H1 (cell line): ENCODE results near the gene TEF.

Experiments
- CREB1 ChIP-seq: IDR thresholded peaks from 2 replicates; pipeline ENCODE4 v1.6.1; 2012; ENCODE audit warnings: inconsistent platforms
- EP300 ChIP-seq, 2 experiments: IDR thresholded peaks; 1 replicate in 1 of 2; 2 replicates in 1 of 2; pipeline ENCODE4 v1.6.1; 2011 to 2012; ENCODE audit warnings: low read depth in 2 of 2, low read length in 2 of 2, mild to moderate bottlenecking in 2 of 2, borderline replicate concordance in 1 of 2, inconsistent platforms in 1 of 2, moderate library complexity in 1 of 2
- POLR2A ChIP-seq, 2 experiments: IDR thresholded peaks; 1 replicate in 1 of 2; 2 replicates in 1 of 2; pipeline ENCODE4 v1.6.1; 2011; ENCODE audit warnings: low read depth in 2 of 2, low read length in 2 of 2, mild to moderate bottlenecking in 2 of 2; ENCODE audit errors: control extremely low read depth in 1 of 2
- POLR2AphosphoS5 ChIP-seq: IDR thresholded peaks from 2 replicates; pipeline ENCODE4 v1.6.1; 2011; ENCODE audit warnings: low read depth, low read length
- SIN3A ChIP-seq, 2 experiments: IDR thresholded peaks in 1 of 2; conservative IDR thresholded peaks in 1 of 2; 2 replicates each; pipeline ENCODE4 v1.6.1; 2011 to 2012; ENCODE audit warnings: low read length in 2 of 2, improper control_type of control experiment in 1 of 2, low read depth in 1 of 2, mild to moderate bottlenecking in 1 of 2
- YY1 ChIP-seq: IDR thresholded peaks from 2 replicates; pipeline ENCODE4 v1.6.1; 2011; ENCODE audit warnings: low read depth, mild to moderate bottlenecking, low read length
- TF ChIP-seq, protein P1 (sequence below), 3 experiments: IDR thresholded peaks; 1 replicate in 2 of 3; 2 replicates in 1 of 3; pipeline versions ENCODE4 v1.5.1 to v1.6.1; 2011; ENCODE audit warnings: low read length in 3 of 3, mild to moderate bottlenecking in 3 of 3, inconsistent platforms in 2 of 3, low read depth in 1 of 3, moderate library complexity in 1 of 3; ENCODE audit not compliant: insufficient read depth in 1 of 3; ENCODE audit errors: control extremely low read depth in 1 of 3
- TF ChIP-seq, protein P2 (sequence below): IDR thresholded peaks from 2 replicates; pipeline ENCODE4 v1.6.1; 2011; ENCODE audit warnings: low read length, improper control_type of control experiment

DNA sequence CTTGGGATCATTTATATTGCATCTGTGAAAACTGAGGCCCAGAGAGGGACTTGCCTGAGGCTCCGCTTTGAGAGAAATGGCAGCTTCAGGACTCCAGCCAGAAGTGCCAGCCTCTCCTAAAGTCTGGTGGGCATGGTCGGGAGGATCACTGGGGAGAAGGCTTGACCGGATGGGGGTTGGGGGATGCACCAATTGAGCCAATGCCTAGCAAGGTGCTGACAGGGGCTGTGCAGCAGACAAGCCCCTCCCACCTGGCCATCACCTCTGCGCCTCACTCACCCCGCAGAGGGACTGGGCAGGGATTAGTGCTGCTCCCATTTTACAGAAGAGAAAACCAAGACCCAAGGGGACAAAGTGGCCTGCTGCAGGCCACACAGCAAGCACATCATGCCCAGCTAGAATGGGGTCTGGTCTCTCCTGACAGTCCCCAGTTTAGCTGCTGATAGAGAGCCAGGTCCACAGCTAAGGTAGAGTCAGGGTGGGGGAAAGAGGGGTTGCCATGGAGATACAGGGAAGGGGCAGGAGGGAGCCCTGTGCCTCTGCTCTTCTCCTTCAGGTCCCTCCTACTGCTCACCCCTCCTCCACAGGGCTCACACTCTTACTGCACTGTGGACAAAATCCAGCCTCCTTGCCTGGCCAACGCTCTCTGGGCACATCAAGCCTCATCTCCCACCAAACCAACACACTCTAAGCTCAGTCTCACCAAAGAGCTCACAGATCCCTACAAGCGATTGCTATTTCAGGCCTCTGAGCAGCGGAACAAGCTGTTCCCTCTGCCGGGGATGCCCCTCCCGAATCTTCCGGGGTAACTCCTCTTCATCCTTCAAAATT, 29.5 kb downstream of the TEF start:
- TF ChIP-seq, protein P1, sequence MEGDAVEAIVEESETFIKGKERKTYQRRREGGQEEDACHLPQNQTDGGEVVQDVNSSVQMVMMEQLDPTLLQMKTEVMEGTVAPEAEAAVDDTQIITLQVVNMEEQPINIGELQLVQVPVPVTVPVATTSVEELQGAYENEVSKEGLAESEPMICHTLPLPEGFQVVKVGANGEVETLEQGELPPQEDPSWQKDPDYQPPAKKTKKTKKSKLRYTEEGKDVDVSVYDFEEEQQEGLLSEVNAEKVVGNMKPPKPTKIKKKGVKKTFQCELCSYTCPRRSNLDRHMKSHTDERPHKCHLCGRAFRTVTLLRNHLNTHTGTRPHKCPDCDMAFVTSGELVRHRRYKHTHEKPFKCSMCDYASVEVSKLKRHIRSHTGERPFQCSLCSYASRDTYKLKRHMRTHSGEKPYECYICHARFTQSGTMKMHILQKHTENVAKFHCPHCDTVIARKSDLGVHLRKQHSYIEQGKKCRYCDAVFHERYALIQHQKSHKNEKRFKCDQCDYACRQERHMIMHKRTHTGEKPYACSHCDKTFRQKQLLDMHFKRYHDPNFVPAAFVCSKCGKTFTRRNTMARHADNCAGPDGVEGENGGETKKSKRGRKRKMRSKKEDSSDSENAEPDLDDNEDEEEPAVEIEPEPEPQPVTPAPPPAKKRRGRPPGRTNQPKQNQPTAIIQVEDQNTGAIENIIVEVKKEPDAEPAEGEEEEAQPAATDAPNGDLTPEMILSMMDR (IDR thresholded peaks at IDR 0.05; ENCODE audit: control extremely low read depth in 1 of 3, insufficient read depth in 1 of 3, low read depth in 1 of 3, low read length in 3 of 3), result no peak
- TF ChIP-seq EP300 (IDR thresholded peaks at IDR 0.05; ENCODE audit: borderline replicate concordance in 1 of 2, low read depth in 2 of 2, low read length in 2 of 2) (no peak), CREB1 (no peak), POLR2AphosphoS5 (no peak), POLR2A (IDR thresholded peaks at IDR 0.05; ENCODE audit: control extremely low read depth in 1 of 2, low read depth in 2 of 2, low read length in 2 of 2) (no peak), YY1 (no peak), SIN3A (conservative IDR thresholded peaks at IDR 0.05 in 1 of 2, IDR thresholded peaks at IDR 0.05 in 1 of 2; ENCODE audit: low read depth in 1 of 2, low read length in 2 of 2) (no peak)
- TF ChIP-seq, protein P2, sequence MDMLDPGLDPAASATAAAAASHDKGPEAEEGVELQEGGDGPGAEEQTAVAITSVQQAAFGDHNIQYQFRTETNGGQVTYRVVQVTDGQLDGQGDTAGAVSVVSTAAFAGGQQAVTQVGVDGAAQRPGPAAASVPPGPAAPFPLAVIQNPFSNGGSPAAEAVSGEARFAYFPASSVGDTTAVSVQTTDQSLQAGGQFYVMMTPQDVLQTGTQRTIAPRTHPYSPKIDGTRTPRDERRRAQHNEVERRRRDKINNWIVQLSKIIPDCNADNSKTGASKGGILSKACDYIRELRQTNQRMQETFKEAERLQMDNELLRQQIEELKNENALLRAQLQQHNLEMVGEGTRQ, result no peak
